ENCODE data around the gene UBE2D4.
"Not testable (repeated sequence)": the region's sequence is repeated elsewhere in the genome, so short reads cannot be mapped to it uniquely, and the experiment has no call there.

The UBE2D4 gene

GRCh38 chr7:43925984-43926797 is at the start of gene UBE2D4:
TSS of gene UBE2D4 (plus strand) at chr7:43926436. CDS start at chr7:43926533, 97 bp downstream.
- DNase-seq: peak; percentile 74

GRCh38 chr7:43876976-43877745 is 49.1 kb upstream of the UBE2D4 start:
- DNase-seq: no peak

GRCh38 chr7:43877968-43878864 is 48.0 kb upstream of the UBE2D4 start:
- DNase-seq: no peak

GRCh38 chr7:43878867-43879266 is 47.4 kb upstream of the UBE2D4 start:
- DNase-seq: no peak

GRCh38 chr7:43879477-43879876 is 46.8 kb upstream of the UBE2D4 start:
- no peak for DNase-seq

- DNase-seq: no peak
Observed at GRCh38 chr7:43880596-43880995, 45.6 kb upstream of the UBE2D4 start.

DNA sequence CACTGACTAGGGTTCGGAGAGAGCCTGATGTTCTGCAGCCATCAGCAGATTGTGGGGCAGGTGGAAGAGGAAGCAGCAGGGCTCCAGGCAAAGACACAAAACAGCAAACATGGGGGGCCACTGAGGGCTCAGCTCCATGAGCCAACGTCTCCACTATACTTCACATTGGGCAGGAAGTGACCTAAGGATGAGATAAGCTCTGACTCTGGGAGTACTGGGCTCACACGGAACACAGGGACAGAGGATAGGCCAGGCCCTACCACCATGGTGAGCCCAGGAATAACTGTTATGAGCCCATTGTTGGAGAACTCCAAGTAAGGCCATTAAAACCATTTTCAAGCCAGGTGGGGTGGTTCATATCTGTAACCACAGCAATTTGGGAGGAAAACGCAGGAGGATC is 42.0 kb upstream of the UBE2D4 start:
- no peak for DNase-seq

DNA sequence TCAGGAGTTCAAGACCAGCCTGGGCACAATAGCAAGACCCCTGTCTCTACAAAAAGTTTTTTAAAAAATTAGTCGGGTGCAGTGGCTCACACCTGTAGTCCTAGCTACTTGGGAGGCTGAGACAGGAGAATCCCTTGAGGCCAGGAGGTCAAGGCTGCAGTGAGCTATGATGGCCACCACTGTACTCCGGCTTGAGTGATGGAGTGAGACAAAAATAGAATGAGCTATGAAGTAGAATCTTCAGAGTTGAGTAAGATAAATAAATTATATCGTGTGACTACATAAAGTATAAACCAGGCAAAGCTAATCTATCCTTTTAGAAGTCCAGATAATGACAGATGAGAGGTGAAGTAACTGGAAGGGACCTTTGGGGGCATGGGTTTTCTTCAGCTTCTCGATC is 41.6 kb upstream of the UBE2D4 start:
- no peak for DNase-seq

- DNase-seq: no peak
Observed at GRCh38 chr7:43888993-43889945, 37.0 kb upstream of the UBE2D4 start.

- DNase-seq: no peak
Observed at GRCh38 chr7:43890468-43890867, 35.8 kb upstream of the UBE2D4 start.

DNA sequence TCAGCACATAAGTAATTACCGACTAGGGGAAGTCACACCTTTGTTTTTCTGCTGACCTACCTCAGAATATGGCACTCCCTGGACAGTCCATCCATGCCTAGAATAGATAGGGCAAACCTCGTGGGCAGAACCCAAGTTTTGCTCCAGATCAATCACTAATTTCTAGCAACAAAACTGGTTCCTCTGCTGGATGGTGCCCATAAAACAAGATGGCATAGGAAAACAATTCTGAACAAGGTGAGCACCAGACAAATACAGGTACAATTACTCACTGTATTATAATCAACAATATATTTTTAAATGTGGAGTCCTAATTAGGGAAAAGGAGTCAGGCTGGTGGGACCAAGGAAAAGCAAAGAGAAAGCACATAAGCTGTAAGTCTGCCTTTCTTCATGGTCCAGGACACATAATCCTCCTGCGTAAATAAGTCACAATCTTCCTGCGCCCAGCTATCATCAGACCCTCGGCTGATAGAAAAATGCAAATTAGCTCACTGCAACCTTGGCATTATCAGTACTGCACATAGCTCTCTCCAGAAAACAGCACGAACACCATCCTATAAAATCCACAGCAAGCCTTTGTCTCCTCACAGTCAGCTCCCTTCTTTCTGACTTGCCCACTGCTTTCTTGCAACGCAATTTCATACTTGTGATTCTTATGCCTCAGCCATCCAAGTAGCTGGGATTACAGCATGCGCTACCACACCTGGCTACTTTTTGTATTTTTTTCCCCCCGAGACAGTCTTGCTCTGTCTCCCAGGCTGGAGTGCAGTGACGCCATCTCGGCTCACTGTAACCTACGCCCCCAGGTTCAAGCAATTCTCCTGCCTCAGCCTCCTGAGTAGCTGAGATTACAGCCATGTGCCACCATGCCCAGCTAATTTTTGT is 34.9 kb upstream of the UBE2D4 start:
- peak; percentile 75 for DNase-seq

- DNase-seq: no peak
Observed at GRCh38 chr7:43895847-43896415, 30.3 kb upstream of the UBE2D4 start.

GRCh38 chr7:43898571-43898970 is 27.7 kb upstream of the UBE2D4 start:
- DNase-seq: not testable (repeated sequence)

DNA sequence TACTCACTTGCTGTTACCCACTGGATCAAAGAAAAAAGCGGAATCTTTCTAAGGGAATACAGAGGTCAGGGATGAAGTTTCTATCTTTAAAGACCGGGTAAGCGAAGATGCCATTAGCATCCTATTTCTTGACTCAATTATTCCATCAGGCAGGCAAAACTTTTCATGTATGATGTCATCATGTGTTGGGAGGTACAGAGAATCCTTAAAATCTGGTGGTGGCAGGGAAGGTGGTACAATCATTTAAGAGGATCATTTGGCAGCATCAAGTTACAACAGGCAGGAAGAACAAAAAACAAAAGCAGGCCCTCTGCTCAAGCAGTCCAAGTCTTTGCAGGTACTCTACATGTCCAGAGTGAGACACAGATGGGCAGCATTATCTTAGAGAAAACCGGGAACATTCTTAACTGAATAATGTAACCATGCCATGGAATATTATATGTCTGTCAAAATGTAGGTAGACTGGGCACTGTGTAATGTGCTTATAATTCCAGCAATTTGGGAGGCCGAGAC is 23.6 kb upstream of the UBE2D4 start:
- DNase-seq: no peak

DNA sequence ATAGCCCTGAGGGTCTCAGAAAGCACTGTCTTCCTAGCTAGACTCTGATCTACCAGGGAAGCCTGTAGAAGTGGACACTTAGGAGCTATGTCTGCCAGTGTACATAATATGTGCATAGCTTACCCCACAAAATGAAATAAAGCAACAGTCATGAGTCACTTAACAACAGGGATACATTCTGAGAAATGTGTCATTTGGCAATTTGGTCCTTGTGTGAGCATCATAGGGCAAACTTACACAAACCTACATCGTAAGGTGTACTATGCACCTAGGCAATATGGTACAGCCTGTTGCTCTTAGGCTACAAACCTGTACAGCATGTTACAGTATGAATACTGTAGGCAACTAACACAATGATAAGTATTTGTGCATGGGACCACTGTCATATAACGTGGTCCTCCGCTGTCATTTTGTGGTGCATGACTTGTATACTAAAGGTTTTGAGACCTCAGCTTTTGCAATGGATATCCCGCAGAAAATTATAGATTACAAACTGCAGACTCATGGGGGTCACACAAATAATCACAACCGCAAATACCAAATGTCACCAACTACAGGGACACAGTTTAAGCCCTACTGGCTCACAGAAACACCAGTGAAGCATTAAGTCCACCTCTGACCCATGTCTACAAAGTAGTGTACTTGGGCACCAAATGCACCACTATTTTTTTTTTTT is 21.6 kb upstream of the UBE2D4 start:
- DNase-seq: no peak

GRCh38 chr7:43905209-43905946 is 20.9 kb upstream of the UBE2D4 start:
- DNase-seq: no peak

DNA sequence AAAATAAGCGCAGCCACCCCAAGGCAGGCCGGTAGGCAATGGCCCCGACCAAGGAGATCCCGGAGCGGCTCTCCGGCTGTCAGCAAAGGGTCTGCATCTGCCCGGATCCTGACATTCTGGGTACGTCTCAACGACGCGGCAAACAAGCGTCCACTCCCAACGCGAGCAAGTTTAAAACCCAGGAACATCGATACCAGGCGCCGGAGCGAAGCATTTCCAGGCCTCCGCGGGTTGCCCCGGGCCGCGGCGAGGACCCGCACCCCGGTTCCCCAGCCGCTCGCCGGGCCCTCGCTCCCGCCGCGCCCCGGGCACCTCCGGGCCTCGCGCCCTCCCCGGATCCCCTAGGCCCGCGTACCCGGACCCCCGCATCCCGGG is 20.3 kb upstream of the UBE2D4 start:
- DNase-seq: peak; percentile 24

DNA sequence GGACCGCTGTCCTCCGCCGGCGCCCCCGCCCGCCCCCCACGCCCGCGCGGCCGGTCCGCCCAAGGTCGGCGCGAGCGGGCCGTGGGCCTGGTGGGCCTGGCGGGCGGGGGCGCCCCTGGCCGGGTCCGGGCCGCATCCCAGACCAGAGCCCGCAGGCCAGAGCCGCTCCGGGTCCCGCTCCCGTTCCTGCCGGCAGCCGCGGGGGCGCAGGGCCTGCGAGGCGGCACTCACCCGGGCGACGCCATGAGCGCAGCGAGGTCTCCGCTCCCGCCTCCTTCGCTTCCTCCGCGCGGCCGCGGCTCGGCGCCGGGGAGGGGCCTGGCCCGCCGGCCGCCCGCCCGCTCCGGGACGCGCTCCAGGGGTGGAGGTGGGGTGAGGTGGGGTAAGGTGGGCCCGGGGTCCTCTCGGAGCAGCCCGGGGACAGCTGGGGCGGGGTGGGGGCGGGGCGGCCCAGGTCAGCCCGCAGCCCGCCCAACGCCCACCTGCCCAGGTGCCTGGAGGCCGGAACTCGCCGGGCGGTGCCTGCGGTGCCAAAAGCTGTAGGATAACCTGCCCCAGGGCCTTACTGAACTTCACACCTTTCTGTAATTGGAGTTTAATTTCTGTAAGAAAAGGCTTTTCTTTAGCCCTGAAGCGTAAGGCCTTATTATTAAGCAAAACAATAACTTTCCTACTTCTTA is 19.8 kb upstream of the UBE2D4 start, which contains the start of gene URGCP:
Gene URGCP, minus strand, starts transcription at position 266 of the 680 bp plus-strand sequence. Its CDS starts 21 bp downstream, at position 245.
- DNase-seq: no peak

All from NCI-H526 treated with DMSO at 0.1 percent for 48 hours (cell line).